HepG2 (cell line): ENCODE results near the gene NECAB2. TPM values are rescaled to one million over a fixed set of nuclear protein-coding genes. Genes with fewer than 3 reads are reported as not detected.

Source experiments
- AHR ChIP-seq: IDR thresholded peaks from 2 replicates; pipeline ENCODE4 v1.6.1; 2018; ENCODE audit warnings: missing genetic modification reagents, missing compliant biosample characterization
- BRD4 ChIP-seq: sonication (generic); formaldehyde crosslinking; IDR thresholded peaks from 2 replicates; pipeline ENCODE4 v1.4.0; 2020; ENCODE audit warnings: missing genetic modification reagents
- CBX1 ChIP-seq: IDR thresholded peaks from one replicate; pipeline ENCODE4 v1.6.1; 2016; ENCODE audit warnings: antibody characterized with exemption, low read depth
- GABPB1 ChIP-seq: IDR thresholded peaks from 2 replicates; pipeline ENCODE4 v1.6.1; 2016; ENCODE audit warnings: mild to moderate bottlenecking, missing genetic modification reagents, moderate library complexity, missing compliant biosample characterization
- GATAD1 ChIP-seq: IDR thresholded peaks from 2 replicates; pipeline ENCODE4 v1.6.1; 2016; ENCODE audit warnings: missing genetic modification reagents, missing compliant biosample characterization
- GATAD2A ChIP-seq: IDR thresholded peaks from 2 replicates; pipeline ENCODE4 v1.6.1; 2016
- GPN1 ChIP-seq: sonication (generic); formaldehyde crosslinking; IDR thresholded peaks from 2 replicates; pipeline ENCODE4 v1.5.1; 2020; ENCODE audit warnings: missing genetic modification reagents, borderline replicate concordance
- HOXD1 ChIP-seq: sonication (generic); formaldehyde crosslinking; IDR thresholded peaks from 2 replicates; pipeline ENCODE4 v1.5.0; 2020; ENCODE audit warnings: missing genetic modification reagents
- MYC ChIP-seq: sonication (generic); formaldehyde crosslinking; IDR thresholded peaks from 2 replicates; pipeline ENCODE4 v1.9.0; 2021; ENCODE audit warnings: missing genetic modification reagents, borderline replicate concordance
- NRL ChIP-seq: sonication (generic); formaldehyde crosslinking; IDR thresholded peaks from 2 replicates; pipeline ENCODE4 v1.5.0; 2020; ENCODE audit warnings: missing genetic modification reagents, mild to moderate bottlenecking, moderate library complexity, borderline replicate concordance
- SAP130 ChIP-seq: IDR thresholded peaks from 2 replicates; pipeline ENCODE4 v1.6.1; 2016; ENCODE audit warnings: low read depth
- SIN3A ChIP-seq: IDR thresholded peaks from 2 replicates; pipeline ENCODE4 v1.6.1; 2011; ENCODE audit warnings: low read depth, mild to moderate bottlenecking, control low read depth, low read length, borderline replicate concordance
- SOX6 ChIP-seq, 2 experiments: fragments of 450-650 bp in 1 of 2; sonication (generic) in 1 of 2; formaldehyde crosslinking in 1 of 2; IDR thresholded peaks; 2 replicates each; pipeline versions ENCODE4 v1.4.0 to v1.6.1; 2017 to 2020; ENCODE audit warnings: antibody characterized with exemption in 1 of 2, mild to moderate bottlenecking in 1 of 2, missing genetic modification reagents in 1 of 2
- SP140L ChIP-seq: sonication (generic); formaldehyde crosslinking; IDR thresholded peaks from 2 replicates; pipeline ENCODE4 v1.4.0; 2020; ENCODE audit warnings: missing genetic modification reagents, borderline replicate concordance
- TMF1 ChIP-seq: sonication (generic); formaldehyde crosslinking; IDR thresholded peaks from 2 replicates; pipeline ENCODE4 v1.8.1; 2022; ENCODE audit warnings: low read depth, missing genetic modification reagents
- ZBTB1 ChIP-seq: sonication (generic); formaldehyde crosslinking; IDR thresholded peaks from 2 replicates; pipeline ENCODE4 v1.4.0; 2020; ENCODE audit warnings: missing genetic modification reagents, borderline replicate concordance
- ZNF10 ChIP-seq: sonication (generic); formaldehyde crosslinking; IDR thresholded peaks from 2 replicates; pipeline ENCODE4 v1.4.0; 2020; ENCODE audit warnings: mild to moderate bottlenecking, low read depth, missing genetic modification reagents, borderline replicate concordance
- ZNF20 ChIP-seq: sonication (generic); formaldehyde crosslinking; IDR thresholded peaks from 2 replicates; pipeline ENCODE4 v1.4.0; 2020; ENCODE audit warnings: mild to moderate bottlenecking, moderate library complexity, missing genetic modification reagents
- ZNF383 ChIP-seq: sonication (generic); formaldehyde crosslinking; IDR thresholded peaks from 2 replicates; pipeline ENCODE4 v1.4.0; 2020; ENCODE audit warnings: missing genetic modification reagents, mild to moderate bottlenecking, borderline replicate concordance
- ZNF501 ChIP-seq: sonication (generic); formaldehyde crosslinking; IDR thresholded peaks from 2 replicates; pipeline ENCODE4 v1.5.1; 2020; ENCODE audit warnings: mild to moderate bottlenecking, moderate library complexity, missing genetic modification reagents
- polyA plus RNA-seq, 8 experiments: library from polyadenylated mRNA; depleted of rRNA in 3 of 8; stranded (reverse) in 7 of 8; unstranded in 1 of 8; fragments of >200 nt; fragmentation: Illumina TruSeq in 4 of 8; extraction: Trizol in 4 of 8; gene quantifications; 2 replicates each; pipeline versions ENCODE4 v1.2.1 to v1.2.3, GENCODE V29; 2011 to 2016; ENCODE audit warnings: low read depth in 4 of 8, missing spikeins in 1 of 8, mixed read lengths in 1 of 8; ENCODE audit not compliant: insufficient read depth in 1 of 8
- total RNA-seq, 5 experiments: library from RNA; depleted of rRNA; stranded (reverse); fragments of >200 nt; fragmentation: Illumina TruSeq; extraction: Trizol; gene quantifications; 2 replicates each; pipeline ENCODE4 v1.2.3, GENCODE V29; 2016; ENCODE audit warnings: low read depth in 1 of 5
- TF ChIP-seq, protein P1 (sequence below): sonication (generic); formaldehyde crosslinking; IDR thresholded peaks from 2 replicates; pipeline ENCODE4 v1.5.0; 2020; ENCODE audit warnings: mild to moderate bottlenecking, missing genetic modification reagents, moderate library complexity
- TF ChIP-seq, protein P2 (sequence below): sonication (generic); formaldehyde crosslinking; IDR thresholded peaks from 2 replicates; pipeline ENCODE4 v1.5.1; 2020; ENCODE audit warnings: mild to moderate bottlenecking, missing genetic modification reagents, borderline replicate concordance
- TF ChIP-seq, protein P3 (sequence below): sonication (generic); formaldehyde crosslinking; IDR thresholded peaks from 2 replicates; pipeline ENCODE4 v1.4.0; 2020; ENCODE audit warnings: missing genetic modification reagents
- TF ChIP-seq, protein P4 (sequence below): sonication (generic); formaldehyde crosslinking; conservative IDR thresholded peaks from 2 replicates; pipeline ENCODE4 v1.5.0; 2020; ENCODE audit warnings: missing genetic modification reagents

Gene NECAB2
- total and polyA plus RNA-seq, 2 of the 13 experiments (the other 11 are each of a cell fraction or from before 2014, with no cell fraction given) = 0.21 to 0.49 TPM

DNA sequence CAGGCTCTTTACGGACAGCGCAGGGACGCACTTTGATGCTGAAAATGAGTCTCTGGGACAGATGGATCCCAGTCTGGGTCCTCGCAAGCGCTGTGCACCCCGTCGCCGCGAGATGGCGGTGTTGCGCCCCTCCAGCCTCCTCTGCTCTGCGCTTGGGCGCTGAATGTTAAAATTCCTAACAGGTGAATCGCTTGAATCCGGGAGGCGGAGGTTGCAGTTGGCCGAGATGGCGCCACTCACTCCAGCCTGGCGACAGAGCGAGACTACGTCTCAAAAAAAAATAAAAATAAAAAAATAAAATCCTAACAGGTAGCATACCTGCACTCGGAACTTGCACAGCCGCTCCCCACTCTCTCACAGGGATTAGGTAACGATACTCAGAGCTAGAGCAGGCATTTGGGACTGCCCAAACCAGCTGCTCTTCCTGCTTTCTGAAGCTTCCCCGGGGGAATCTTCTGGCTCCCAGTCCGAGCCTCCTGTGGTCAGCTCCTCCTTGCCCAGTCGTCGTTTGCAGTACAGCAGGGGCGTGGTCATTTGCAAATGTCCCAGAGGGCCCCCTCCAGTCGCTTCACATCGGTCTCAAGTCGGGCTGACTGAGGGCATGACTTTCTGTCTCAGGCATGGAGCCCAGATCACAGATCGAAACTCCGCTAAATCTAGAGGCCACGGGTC lies 41.2 kb upstream of the NECAB2 start (continued):
- TF ChIP-seq, protein P1, sequence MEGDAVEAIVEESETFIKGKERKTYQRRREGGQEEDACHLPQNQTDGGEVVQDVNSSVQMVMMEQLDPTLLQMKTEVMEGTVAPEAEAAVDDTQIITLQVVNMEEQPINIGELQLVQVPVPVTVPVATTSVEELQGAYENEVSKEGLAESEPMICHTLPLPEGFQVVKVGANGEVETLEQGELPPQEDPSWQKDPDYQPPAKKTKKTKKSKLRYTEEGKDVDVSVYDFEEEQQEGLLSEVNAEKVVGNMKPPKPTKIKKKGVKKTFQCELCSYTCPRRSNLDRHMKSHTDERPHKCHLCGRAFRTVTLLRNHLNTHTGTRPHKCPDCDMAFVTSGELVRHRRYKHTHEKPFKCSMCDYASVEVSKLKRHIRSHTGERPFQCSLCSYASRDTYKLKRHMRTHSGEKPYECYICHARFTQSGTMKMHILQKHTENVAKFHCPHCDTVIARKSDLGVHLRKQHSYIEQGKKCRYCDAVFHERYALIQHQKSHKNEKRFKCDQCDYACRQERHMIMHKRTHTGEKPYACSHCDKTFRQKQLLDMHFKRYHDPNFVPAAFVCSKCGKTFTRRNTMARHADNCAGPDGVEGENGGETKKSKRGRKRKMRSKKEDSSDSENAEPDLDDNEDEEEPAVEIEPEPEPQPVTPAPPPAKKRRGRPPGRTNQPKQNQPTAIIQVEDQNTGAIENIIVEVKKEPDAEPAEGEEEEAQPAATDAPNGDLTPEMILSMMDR (CRISPR knock-in tag) = peak; percentile 97
- TF ChIP-seq HOXD1 (CRISPR knock-in tag) (no peak), ZNF10 (CRISPR knock-in tag) (no peak), ZBTB1 (CRISPR knock-in tag) (no peak), SAP130 (peak; percentile 72; the same call in 1 of the 2 replicates), MYC (CRISPR knock-in tag) (peak; percentile 22; the same call in 1 of the 2 replicates), ZNF20 (CRISPR knock-in tag) (no peak), CBX1 (no peak), ZNF501 (CRISPR knock-in tag) (no peak), BRD4 (CRISPR knock-in tag) (no peak), SIN3A (no peak), SOX6 (IDR thresholded peaks at IDR 0.05) (no peak), SOX6 (CRISPR knock-in tag; IDR thresholded peaks at IDR 0.05) (peak; percentile 30; the same call in 1 of the 2 replicates), GATAD2A (CRISPR knock-in tag) (peak; percentile 73), NRL (CRISPR knock-in tag) (no peak), ZNF383 (CRISPR knock-in tag) (no peak), GPN1 (CRISPR knock-in tag) (no peak), TMF1 (CRISPR knock-in tag) (no peak), GATAD1 (CRISPR knock-in tag) (peak; percentile 61), AHR (CRISPR knock-in tag) (0 out of 2 replicates have a peak, but pooled peaks have one; percentile 34), GABPB1 (peak; percentile 59), SP140L (0 out of 2 replicates have a peak, but pooled peaks have one; percentile 46)
- TF ChIP-seq, protein P2, sequence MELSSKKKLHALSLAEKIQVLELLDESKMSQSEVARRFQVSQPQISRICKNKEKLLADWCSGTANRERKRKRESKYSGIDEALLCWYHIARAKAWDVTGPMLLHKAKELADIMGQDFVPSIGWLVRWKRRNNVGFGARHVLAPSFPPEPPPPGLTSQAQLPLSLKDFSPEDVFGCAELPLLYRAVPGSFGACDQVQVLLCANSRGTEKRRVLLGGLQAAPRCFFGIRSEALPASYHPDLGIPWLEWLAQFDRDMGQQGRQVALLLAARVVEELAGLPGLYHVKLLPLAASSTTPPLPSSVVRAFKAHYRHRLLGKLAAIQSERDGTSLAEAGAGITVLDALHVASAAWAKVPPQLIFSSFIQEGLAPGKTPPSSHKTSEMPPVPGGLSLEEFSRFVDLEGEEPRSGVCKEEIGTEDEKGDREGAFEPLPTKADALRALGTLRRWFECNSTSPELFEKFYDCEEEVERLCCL (CRISPR knock-in tag) = no peak
- TF ChIP-seq, protein P3, sequence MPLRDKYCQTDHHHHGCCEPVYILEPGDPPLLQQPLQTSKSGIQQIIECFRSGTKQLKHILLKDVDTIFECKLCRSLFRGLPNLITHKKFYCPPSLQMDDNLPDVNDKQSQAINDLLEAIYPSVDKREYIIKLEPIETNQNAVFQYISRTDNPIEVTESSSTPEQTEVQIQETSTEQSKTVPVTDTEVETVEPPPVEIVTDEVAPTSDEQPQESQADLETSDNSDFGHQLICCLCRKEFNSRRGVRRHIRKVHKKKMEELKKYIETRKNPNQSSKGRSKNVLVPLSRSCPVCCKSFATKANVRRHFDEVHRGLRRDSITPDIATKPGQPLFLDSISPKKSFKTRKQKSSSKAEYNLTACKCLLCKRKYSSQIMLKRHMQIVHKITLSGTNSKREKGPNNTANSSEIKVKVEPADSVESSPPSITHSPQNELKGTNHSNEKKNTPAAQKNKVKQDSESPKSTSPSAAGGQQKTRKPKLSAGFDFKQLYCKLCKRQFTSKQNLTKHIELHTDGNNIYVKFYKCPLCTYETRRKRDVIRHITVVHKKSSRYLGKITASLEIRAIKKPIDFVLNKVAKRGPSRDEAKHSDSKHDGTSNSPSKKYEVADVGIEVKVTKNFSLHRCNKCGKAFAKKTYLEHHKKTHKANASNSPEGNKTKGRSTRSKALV (CRISPR knock-in tag) = no peak
- TF ChIP-seq, protein P4, sequence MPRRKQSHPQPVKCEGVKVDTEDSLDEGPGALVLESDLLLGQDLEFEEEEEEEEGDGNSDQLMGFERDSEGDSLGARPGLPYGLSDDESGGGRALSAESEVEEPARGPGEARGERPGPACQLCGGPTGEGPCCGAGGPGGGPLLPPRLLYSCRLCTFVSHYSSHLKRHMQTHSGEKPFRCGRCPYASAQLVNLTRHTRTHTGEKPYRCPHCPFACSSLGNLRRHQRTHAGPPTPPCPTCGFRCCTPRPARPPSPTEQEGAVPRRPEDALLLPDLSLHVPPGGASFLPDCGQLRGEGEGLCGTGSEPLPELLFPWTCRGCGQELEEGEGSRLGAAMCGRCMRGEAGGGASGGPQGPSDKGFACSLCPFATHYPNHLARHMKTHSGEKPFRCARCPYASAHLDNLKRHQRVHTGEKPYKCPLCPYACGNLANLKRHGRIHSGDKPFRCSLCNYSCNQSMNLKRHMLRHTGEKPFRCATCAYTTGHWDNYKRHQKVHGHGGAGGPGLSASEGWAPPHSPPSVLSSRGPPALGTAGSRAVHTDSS = no peak
